ENCODE results near the gene TPCN2. TPM values are rescaled to one million over a fixed set of nuclear protein-coding genes. Genes with fewer than 3 reads are reported as not detected.

Gene TPCN2
- total and polyA plus RNA-seq, 9 of the 15 experiments (the other 6 are each of a cell fraction or from before 2014, with no cell fraction given) = 0.66 to 10.2 (median 4.6) TPM

GRCh38 chr11:69075421-69076128 is 26.8 kb downstream of the TPCN2 start (continued):
- TF ChIP-seq ZNF277 (CRISPR knock-in tag; IDR thresholded peaks at IDR 0.05; ENCODE audit: borderline replicate concordance) (no peak), HNRNPLL (IDR thresholded peaks at IDR 0.05; ENCODE audit: low read depth, low read length, poor library complexity, severe bottlenecking) (peak; percentile 39), ZNF644 (tag; IDR thresholded peaks at IDR 0.05; ENCODE audit: low read depth) (no peak), ZFP30 (CRISPR knock-in tag; IDR thresholded peaks at IDR 0.05; ENCODE audit: borderline replicate concordance) (no peak), CREB1 (IDR thresholded peaks at IDR 0.05) (no peak), CREB1 (CRISPR knock-in tag; IDR thresholded peaks at IDR 0.05) (peak; percentile 42; the same call in 1 of the 2 replicates), ZSCAN29 (IDR thresholded peaks at IDR 0.05) (no peak), ZNF232 (CRISPR knock-in tag; IDR thresholded peaks at IDR 0.05) (no peak), BRD4 (IDR thresholded peaks at IDR 0.05) (no peak), THAP12 (CRISPR knock-in tag; IDR thresholded peaks at IDR 0.05) (no peak), SMAD4 (CRISPR knock-in tag; conservative IDR thresholded peaks at IDR 0.05) (peak; percentile 59), SOX6 (IDR thresholded peaks at IDR 0.05) (peak; percentile 63), CXXC5 (CRISPR knock-in tag; IDR thresholded peaks at IDR 0.05) (peak; percentile 66), KDM1A (IDR thresholded peaks at IDR 0.05) (peak in 1 of 2 experiments; percentile 46; a peak in 1 of 4 replicates), NCOR1 (IDR thresholded peaks at IDR 0.05) (peak; percentile 78), ZNF75A (CRISPR knock-in tag; IDR thresholded peaks at IDR 0.05) (peak; percentile 88), SMAD1 (IDR thresholded peaks at IDR 0.05; ENCODE audit: low read depth, low read length, partially characterized antibody) (no peak), CBFA2T2 (conservative IDR thresholded peaks at IDR 0.05) (peak; percentile 89), TAL1 (IDR thresholded peaks at IDR 0.05) (peak; percentile 82), POLR2B (IDR thresholded peaks at IDR 0.05; ENCODE audit: low read depth, partially characterized antibody) (no peak), GABPA (tag; conservative IDR thresholded peaks at IDR 0.05; ENCODE audit: low read depth) (no peak), ZNF444 (CRISPR knock-in tag; IDR thresholded peaks at IDR 0.05) (no peak), ATF3 (IDR thresholded peaks at IDR 0.05) (no peak), ATF3 (CRISPR knock-in tag; conservative IDR thresholded peaks at IDR 0.05) (no peak), SP1 (CRISPR knock-in tag; IDR thresholded peaks at IDR 0.05) (no peak), HMG20A (CRISPR knock-in tag; conservative IDR thresholded peaks at IDR 0.05) (no peak), SLC30A9 (CRISPR knock-in tag; IDR thresholded peaks at IDR 0.05) (no peak), XRCC4 (IDR thresholded peaks at IDR 0.05; ENCODE audit: extremely low read depth, insufficient read depth, insufficient read length) (no peak)

All from K562 (cell line).